Forelimb muscle (tissue), 1 donor: Measurements from ENCODE around the gene RXRA. TPM values are rescaled to one million over a fixed set of nuclear protein-coding genes. Genes with fewer than 3 reads are reported as not detected.

Experiments
- DNase-seq: peaks from one replicate; pipeline ENCODE4 v3.0.0-alpha.2; 2013; ENCODE audit warnings: low read depth
- polyA plus RNA-seq: library from polyadenylated mRNA; unstranded; fragments of 120-200 nt; gene quantifications from one replicate; pipeline ENCODE4 v1.2.1, GENCODE V29; 2013; ENCODE audit not compliant: insufficient read length

The RXRA gene
- polyA plus RNA-seq: 28.9 TPM

GRCh38 chr9:134325813-134326723 is at the start of gene RXRA:
Gene RXRA, plus strand, starts transcription at chr9:134326455. Its CDS starts 177 bp downstream, at chr9:134326632.
- peak; percentile 36 for DNase-seq

GRCh38 chr9:134278286-134278685 is 48.0 kb upstream of the RXRA start:
- DNase-seq: no peak

DNA sequence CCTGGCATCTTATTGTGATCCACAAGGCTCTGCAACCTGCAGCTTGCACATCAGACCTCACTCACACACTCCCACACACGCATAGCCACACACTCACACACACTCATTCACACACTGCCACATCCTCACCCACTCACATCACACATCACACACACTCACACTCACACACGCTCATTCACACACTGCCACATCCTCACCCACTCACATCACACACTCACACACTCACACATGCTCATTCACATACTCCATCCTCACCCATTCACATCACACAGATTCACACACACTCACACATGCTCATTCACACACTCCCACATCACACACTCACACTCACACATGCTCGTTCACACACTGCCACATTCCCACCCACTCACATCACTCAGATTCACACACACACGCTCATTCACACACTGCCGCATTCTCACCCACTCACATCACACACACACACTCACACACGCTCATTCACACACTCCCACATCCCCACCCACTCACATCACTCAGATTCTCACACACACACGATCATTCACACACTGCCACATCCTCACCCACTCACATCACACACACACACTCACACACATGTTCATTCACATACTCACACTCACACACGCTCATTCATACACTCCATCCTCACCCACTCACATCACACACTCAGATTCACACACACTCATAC is 47.1 kb upstream of the RXRA start:
- no peak for DNase-seq

DNA sequence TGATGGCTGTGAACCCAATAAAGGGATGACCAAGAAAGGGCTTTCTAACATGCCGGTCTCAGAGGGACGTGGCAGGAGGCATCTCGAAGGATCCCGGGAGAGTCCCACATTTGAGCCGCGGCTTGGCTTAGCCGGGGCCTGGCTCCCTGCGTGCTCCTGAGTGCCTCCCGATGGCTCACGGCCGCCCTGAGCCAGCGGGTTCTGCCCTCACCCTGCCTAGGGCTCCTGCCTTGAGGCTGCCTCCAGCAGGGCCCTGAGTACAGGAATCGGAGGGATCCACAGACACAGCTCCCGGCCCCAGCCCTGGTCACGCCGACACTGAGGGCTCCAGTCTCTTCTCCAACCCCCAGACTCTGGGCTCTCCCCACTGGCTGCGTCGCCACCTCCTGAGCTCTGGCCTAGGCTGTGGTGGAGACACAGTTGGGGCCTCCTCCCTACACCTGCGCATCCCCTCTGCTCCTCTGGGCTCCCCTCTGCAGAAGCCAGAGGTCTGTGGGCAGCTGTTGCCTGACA is 44.1 kb upstream of the RXRA start:
- DNase-seq: no peak

GRCh38 chr9:134283111-134283515 is 43.1 kb upstream of the RXRA start:
- peak; percentile 60 for DNase-seq

GRCh38 chr9:134283692-134284265 is 42.5 kb upstream of the RXRA start:
- no peak for DNase-seq

DNA sequence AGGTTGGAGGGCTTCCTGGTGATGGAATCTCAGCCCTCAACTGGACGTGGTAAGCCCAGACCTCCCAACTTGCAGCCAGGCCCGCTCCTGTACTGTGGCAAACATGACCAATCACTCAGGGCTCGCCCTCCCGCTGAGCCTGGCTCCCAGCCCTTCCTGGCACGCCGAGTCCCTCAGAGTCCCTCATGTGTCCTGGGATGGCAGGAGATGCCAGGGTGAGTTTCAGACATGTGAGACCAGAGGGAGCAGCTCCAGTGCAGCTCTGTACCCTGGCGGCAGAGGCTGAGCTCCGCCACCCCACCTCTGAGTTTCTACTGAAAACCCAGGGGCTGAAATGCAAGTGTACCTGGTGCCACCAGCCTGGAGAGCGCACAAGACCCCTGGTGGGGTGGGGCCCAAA is 42.0 kb upstream of the RXRA start:
- DNase-seq: no peak

- no peak for DNase-seq
These were observed 41.5 kb upstream of the RXRA start for GRCh38 chr9:134284741-134285140.

DNA sequence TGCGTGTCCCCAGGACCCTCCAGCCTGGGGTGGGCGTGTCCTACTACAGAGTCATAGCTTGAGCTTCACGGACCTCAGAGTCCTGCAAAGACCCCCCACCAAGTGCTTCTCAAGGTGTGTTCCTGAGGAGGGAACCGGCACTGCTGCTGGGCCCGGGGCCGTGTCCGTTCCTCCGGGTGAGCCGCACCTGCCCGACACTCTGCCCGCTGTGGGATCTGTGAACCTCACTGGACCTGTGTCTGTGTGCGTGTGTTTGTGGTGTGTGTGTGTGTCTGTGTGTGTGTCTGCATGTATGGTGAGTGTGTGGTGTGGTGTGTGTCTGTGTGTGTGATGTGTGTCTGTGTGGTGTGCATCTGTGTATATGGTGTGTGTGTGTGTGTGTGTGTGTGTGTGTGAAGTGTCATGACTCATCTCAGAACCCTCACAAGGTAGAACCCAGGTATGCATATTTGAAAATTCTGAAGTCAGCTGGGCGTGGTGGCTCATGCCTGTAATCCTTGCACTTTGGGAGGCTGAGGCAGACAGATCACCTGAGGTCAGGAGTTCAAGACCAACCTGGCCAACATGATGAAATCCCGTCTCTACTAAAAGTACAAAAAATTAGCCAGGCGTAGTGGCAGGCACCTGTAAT is 40.9 kb upstream of the RXRA start:
- no peak for DNase-seq

GRCh38 chr9:134286471-134287245 is 39.6 kb upstream of the RXRA start:
- DNase-seq: no peak

GRCh38 chr9:134287591-134288491 is 38.4 kb upstream of the RXRA start:
- no peak for DNase-seq

DNA sequence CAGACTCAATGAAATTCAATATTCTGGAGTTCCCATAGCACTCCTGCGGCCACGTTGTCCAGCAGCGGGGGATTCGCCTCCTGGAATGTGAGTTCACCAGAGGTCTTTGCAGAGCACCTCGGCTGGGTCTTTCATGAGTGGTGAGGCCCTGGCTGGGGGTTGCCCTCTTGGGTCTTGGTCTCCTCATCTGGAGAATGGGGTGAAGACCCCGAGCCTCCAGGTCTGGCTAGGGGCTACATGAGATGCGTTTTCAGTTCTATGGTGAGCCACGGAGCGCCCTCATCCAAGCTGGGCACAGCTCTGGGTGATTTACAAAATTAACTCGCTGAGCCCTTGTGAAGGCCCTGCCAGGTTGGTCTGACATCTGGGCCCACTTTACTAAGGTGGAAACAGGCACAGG is 37.5 kb upstream of the RXRA start:
- DNase-seq: no peak

GRCh38 chr9:134289241-134289875 is 36.9 kb upstream of the RXRA start:
- no peak for DNase-seq

DNA sequence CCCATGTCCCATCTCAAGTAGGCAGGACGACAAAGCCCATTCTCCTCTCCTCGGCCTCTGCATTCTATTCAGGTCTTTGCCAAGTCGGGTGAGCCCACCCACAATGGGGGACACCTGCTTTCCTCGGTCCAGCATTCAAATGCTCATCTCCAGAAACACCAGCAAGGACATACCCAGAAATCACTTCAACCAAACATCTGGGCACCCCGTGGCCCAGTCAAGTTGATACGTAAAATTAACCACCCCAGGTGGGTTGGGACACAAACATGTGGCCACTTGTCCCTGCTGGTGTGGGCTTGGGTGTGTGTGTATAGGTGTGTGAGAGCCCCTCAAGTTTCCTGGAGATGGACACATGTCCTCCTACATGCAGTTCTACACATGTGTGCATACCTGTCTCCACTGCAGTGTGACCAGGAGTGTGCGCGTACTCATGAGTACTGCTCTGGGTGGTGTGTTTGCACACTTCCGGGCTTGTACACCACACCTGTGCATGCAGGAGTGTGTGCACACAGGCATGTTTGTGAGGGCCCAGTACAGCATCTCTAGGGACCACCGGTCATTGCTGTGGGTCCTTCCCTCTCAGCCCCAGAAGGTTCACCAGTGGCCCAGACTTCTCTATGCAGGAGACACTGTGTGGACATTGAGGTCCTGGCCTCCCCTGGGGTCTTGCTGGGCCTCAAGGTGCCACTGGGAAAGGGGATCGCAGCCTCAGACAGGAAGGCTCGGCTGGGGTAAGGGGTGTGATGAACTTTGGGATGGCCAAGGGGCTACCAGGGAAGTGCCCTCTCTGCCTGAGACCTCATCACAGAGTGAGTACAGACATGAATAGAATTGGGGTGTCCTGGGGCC is 35.4 kb upstream of the RXRA start:
- no peak for DNase-seq

DNA sequence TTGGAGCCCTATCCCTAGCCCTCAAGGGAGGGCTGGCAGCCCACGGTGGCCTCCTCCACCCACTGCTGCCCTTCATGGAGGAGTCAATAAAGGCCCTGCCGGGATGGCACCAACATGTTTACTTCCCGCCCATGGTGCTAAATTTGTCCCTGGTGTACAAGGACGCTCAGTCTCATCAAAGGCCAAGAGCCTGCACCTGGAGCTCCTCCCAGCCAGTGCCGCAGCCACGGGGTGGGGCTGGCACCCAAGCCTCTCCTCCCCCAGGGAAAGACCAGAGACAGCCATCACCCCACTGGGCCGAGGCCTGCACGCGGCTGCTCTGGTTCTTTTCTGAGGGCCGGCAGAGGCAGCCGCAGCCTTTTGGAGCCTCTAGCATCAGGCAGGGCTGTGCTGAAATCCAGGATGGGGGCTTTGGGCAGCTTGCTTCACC is 34.8 kb upstream of the RXRA start:
- no peak for DNase-seq

DNA sequence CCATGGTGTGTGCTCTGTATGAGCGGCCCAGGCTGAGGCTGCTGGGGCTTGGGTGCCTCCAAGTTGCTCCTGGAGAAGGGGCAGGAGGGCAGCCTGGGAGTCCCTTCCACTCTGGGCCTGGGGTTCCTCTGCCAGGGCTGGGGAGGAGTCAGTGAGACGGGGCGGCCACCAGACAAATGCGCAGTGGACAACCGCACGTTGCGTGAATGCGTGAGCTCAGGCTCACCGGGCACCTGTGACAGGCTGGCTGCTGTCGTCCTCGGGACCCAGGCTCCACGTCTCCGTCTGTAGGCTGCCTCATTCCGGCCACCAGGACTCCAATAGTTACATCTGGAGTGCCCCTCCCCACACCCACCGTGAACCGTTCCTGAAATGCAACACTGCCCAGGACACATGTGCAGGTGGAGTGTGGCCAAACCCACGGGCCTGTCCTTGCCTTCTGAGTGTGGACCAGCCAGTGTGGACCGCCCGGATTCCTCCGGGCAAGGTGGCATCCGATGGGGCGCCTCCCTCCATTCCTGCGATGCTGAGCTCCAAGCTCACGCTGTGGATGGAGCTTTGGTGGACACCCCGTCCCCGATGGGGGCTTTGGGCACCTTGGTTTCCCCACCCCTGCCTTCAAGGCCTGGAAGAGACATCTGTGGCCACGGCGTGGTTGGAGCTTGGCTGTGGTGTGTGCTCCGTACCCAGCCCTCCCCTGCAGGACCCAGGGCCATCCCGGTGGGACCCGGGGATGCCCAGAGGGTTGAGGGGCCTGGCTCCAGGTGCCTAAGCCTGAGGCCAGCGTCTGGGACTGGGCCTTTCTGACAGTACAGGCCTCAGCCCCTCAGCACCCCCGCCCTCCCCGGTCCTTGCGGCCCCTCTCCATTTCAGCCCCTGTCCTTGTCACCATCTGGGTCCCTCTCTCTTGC is 34.0 kb upstream of the RXRA start:
- no peak for DNase-seq

DNA sequence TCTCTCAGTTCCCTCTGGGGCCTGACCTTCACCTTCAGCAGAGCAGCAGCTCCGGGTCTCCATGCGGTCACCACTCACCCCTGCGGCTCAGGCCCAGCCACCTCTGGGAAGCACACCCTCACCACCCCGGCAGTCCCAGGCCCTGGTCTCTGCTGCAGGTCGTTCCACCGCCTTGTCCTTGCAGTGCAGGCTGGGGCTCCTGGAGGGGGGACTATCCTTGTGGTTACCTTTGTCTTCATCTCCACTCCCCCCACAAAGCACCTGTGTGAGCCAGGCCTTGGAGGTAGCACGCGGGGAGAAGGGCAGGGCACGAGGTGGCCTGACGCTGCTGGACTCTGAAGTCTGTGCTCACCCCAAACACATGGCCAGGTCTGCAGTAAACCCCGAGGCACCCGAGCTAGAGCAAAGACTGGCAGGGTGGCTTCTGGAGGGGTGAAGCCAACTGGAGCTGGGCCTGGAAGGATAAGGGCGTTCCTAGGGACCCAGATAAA is 33.2 kb upstream of the RXRA start:
- no peak for DNase-seq
